Measurements from ENCODE around the gene ZNF396.

ZNF396 gene

DNA sequence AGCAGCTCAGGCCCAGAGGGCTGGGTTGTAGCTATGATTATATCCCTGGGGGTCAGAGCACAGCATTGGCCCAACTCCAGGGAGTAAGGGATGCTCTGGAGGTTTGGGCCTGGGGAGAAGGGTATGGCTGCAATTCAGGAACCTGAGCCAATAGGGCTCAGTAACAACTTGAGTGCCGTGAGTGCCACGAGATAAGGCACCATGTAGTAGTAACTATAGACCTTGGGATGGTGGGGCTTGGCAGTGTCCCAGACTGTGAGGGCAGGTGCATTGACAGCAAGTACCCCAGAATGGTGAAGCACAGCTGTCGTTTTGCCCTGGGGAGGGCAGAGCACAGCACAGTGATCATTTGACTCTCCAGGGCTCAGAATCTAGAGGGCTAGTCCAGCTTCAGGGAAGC lies 45.1 kb upstream of the ZNF396 start:
- TF ChIP-seq ZC3H10 (CRISPR knock-in tag; IDR thresholded peaks at IDR 0.05) = no peak
- TF ChIP-seq GLIS3 (CRISPR knock-in tag; IDR thresholded peaks at IDR 0.05) = no peak
- ATAC-seq = no peak

DNA sequence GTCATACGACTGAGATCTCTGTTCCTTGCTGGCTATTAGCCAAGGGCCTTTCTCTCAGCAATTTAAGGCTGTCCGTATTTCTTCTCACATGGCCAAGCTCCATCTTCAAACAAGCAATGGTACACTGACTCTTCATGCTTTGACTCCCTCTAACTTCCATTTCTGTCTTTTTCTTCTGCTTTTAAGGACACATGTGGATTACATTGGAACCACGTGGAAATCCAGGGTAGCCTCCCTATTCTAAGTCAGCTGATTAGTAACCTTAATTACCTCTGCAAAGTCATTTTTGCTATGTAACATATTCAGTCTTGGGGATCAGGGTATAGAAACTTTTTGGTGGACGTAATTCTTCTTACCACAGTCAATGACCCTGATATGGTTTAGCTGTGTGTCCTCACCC lies 41.5 kb upstream of the ZNF396 start:
- TF ChIP-seq, protein P1, sequence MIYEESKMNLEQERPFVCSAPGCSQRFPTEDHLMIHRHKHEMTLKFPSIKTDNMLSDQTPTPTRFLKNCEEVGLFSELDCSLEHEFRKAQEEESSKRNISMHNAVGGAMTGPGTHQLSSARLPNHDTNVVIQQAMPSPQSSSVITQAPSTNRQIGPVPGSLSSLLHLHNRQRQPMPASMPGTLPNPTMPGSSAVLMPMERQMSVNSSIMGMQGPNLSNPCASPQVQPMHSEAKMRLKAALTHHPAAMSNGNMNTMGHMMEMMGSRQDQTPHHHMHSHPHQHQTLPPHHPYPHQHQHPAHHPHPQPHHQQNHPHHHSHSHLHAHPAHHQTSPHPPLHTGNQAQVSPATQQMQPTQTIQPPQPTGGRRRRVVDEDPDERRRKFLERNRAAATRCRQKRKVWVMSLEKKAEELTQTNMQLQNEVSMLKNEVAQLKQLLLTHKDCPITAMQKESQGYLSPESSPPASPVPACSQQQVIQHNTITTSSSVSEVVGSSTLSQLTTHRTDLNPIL (CRISPR knock-in tag; IDR thresholded peaks at IDR 0.05; ENCODE audit: low read depth) = no peak
- TF ChIP-seq, protein P2, sequence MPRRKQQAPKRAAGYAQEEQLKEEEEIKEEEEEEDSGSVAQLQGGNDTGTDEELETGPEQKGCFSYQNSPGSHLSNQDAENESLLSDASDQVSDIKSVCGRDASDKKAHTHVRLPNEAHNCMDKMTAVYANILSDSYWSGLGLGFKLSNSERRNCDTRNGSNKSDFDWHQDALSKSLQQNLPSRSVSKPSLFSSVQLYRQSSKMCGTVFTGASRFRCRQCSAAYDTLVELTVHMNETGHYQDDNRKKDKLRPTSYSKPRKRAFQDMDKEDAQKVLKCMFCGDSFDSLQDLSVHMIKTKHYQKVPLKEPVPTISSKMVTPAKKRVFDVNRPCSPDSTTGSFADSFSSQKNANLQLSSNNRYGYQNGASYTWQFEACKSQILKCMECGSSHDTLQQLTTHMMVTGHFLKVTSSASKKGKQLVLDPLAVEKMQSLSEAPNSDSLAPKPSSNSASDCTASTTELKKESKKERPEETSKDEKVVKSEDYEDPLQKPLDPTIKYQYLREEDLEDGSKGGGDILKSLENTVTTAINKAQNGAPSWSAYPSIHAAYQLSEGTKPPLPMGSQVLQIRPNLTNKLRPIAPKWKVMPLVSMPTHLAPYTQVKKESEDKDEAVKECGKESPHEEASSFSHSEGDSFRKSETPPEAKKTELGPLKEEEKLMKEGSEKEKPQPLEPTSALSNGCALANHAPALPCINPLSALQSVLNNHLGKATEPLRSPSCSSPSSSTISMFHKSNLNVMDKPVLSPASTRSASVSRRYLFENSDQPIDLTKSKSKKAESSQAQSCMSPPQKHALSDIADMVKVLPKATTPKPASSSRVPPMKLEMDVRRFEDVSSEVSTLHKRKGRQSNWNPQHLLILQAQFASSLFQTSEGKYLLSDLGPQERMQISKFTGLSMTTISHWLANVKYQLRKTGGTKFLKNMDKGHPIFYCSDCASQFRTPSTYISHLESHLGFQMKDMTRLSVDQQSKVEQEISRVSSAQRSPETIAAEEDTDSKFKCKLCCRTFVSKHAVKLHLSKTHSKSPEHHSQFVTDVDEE (CRISPR knock-in tag; IDR thresholded peaks at IDR 0.05) = no peak
- no peak for TF ChIP-seq PPARA (CRISPR knock-in tag; IDR thresholded peaks at IDR 0.05; ENCODE audit: borderline replicate concordance)
- no peak for TF ChIP-seq ZNF70 (CRISPR knock-in tag; IDR thresholded peaks at IDR 0.05)
- no peak for TF ChIP-seq TOX (CRISPR knock-in tag; IDR thresholded peaks at IDR 0.05; ENCODE audit: borderline replicate concordance)
- no peak for TF ChIP-seq ZFP3 (CRISPR knock-in tag; IDR thresholded peaks at IDR 0.05)
- no peak for TF ChIP-seq ZNF565 (CRISPR knock-in tag; conservative IDR thresholded peaks at IDR 0.05; ENCODE audit: low read depth)
- no peak for TF ChIP-seq PATZ1 (CRISPR knock-in tag; IDR thresholded peaks at IDR 0.05; ENCODE audit: borderline replicate concordance)
- TF ChIP-seq ISL1 (CRISPR knock-in tag; IDR thresholded peaks at IDR 0.05) = no peak
- no peak for TF ChIP-seq SNAI2 (CRISPR knock-in tag; IDR thresholded peaks at IDR 0.05)
- no peak for TF ChIP-seq ZFP30 (CRISPR knock-in tag; IDR thresholded peaks at IDR 0.05)
- TF ChIP-seq ESRRG (CRISPR knock-in tag; IDR thresholded peaks at IDR 0.05) = no peak
- TF ChIP-seq CSRNP3 (CRISPR knock-in tag; IDR thresholded peaks at IDR 0.05) = no peak
- ATAC-seq = no peak

- ATAC-seq = no peak
- TF ChIP-seq PPARA (CRISPR knock-in tag; IDR thresholded peaks at IDR 0.05; ENCODE audit: borderline replicate concordance) (no peak), ZNF8 (CRISPR knock-in tag; IDR thresholded peaks at IDR 0.05) (peak; percentile 99)
These were observed 40.1 kb upstream of the ZNF396 start for GRCh38 chr18:35417223-35417622.

DNA sequence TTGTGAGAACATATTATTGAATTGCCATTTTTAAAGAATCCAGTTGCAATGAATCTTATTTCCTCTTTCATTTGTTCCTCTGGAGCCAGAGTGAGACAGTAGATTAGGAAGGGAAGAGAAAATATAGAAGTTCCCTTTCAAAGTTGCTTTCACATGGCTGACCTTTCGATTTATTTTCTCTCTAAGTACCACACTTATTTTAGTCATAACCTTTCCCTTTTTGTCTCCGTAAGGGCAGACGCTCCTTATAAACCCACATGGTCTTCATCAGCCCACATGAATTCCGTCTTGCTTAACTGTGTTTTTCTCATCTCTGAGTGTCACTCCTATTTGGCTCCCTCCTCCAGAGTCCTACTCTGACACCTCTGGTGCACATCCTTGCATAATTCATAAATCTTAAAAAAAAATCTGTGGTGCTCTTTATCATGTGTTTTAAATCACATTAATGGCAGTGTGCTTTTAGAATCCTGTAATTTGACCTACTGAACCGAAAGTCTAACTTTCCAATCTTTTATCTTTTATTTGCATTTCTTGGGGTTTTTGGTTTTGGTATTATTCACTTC lies 38.5 kb upstream of the ZNF396 start:
- no peak for ATAC-seq
- TF ChIP-seq CSRNP3 (CRISPR knock-in tag; IDR thresholded peaks at IDR 0.05) (no peak), POU6F1 (CRISPR knock-in tag; IDR thresholded peaks at IDR 0.05; ENCODE audit: borderline replicate concordance, low read depth) (no peak), OSR1 (CRISPR knock-in tag; IDR thresholded peaks at IDR 0.05) (no peak), ZFP30 (CRISPR knock-in tag; IDR thresholded peaks at IDR 0.05) (no peak), ZNF565 (CRISPR knock-in tag; conservative IDR thresholded peaks at IDR 0.05; ENCODE audit: low read depth) (no peak), TCF4 (CRISPR knock-in tag; IDR thresholded peaks at IDR 0.05; ENCODE audit: borderline replicate concordance) (no peak), RARB (CRISPR knock-in tag; IDR thresholded peaks at IDR 0.05) (no peak), BACH2 (CRISPR knock-in tag; IDR thresholded peaks at IDR 0.05; ENCODE audit: borderline replicate concordance) (no peak), ZNF70 (CRISPR knock-in tag; IDR thresholded peaks at IDR 0.05) (no peak), ISL1 (CRISPR knock-in tag; IDR thresholded peaks at IDR 0.05) (no peak), SNAI2 (CRISPR knock-in tag; IDR thresholded peaks at IDR 0.05) (no peak), ZFP3 (CRISPR knock-in tag; IDR thresholded peaks at IDR 0.05) (no peak), ARNTL (CRISPR knock-in tag; IDR thresholded peaks at IDR 0.05; ENCODE audit: borderline replicate concordance, low read depth) (no peak), PPARA (CRISPR knock-in tag; IDR thresholded peaks at IDR 0.05; ENCODE audit: borderline replicate concordance) (no peak), GLIS3 (CRISPR knock-in tag; IDR thresholded peaks at IDR 0.05) (no peak), ESRRG (CRISPR knock-in tag; IDR thresholded peaks at IDR 0.05) (no peak)
- TF ChIP-seq, protein P2 (CRISPR knock-in tag; IDR thresholded peaks at IDR 0.05) = no peak

Measured in SK-N-SH treated with all-trans-retinoic acid at 6 μM for 48 hours (cell line).